ENCODE data around the gene OR52E4.

Gene OR52E4

DNA sequence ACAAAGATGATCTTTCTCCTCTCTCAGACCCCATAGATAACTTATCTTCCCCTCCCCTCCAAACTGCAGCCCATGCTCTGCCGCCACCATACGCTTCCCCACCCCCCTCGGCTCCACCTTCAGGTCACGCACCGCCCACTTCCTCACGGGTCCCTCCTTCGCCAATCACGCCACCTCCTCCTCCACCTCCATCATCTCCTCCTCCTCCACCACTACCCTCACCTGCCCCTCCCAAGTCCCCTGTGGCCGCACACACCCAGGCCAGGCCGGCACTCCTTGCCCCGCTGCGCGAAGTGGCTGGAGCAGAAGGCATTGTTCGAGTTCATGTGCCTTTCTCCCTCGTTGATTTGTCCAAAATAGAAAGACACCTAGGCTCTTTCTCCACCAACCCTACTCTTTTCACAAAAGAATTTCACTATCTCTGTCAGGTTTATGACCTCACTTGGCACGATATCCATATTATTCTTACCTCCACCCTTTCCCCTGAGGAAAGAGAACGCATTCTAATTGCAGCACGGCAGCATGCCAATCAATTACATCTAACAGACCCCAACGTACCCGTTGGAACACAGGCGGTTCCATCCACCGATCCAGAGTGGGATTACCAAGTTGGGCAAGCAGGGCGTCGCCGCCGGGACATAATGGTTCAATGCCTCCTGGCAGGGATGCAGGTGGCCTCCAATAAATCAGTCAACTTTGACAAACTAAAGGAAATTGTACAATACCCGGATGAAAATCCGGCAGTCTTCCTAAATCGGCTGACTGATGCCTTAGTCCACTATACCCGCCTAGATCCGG, 49.3 kb downstream of the OR52E4 start:
- DNase-seq = no peak

DNA sequence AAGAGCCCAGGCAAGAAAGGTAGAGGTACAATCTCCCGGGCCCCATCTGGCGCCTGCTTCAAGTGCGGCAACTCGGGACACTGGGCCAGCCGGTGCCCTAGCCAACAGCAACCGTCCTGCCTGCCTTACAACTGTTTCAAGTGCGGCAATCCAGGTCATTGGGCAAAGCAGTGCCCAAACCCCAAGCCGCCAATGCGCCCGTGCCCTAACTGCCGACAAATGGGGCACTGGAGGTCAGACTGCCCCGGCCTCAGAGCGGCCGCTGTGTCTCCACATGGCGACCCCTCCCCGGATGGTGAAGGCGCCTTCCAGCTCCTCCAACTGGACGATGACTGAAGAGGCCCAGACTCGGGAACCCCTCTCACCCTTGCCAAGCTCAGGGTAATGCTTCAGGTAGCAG, 50.2 kb downstream of the OR52E4 start:
- DNase-seq = no peak

DNA sequence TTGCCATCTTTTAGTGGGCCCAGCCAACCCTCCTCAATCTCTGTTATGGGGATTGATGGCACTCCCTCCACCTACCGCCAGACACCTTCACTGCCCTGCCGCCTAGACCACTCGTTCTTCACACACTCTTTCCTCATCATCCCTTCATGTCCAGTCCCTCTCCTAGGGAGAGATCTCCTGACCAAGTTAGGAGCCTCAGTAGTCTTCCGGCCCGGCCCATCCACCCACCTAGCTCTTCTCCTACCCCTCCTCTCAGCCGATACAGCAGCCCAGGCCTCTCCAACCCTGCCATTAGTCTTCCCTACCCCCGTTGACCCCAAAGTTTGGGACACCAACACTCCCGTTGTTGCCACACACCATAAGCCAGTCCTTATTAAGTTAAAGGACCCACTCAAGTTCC, 50.6 kb downstream of the OR52E4 start:
- no peak for DNase-seq

DNA sequence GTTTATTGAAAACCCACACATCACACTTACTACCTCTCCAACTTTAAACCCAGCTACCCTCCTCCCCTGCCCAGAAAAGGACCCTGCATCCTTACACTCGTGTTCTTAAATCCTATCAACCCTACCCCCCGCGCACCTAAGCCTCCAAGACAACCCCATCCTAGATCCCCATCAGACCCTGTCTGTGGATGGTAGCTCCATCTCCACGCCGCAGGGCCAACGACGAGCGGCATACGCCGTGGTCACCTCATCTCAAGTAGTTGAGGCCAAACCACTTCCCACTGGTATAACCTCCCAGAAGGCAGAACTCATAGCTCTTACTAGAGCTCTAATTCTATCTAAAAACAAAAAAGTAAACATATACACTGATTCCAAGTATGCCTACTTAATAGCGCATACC, 52.2 kb downstream of the OR52E4 start:
- no peak for DNase-seq

DNA sequence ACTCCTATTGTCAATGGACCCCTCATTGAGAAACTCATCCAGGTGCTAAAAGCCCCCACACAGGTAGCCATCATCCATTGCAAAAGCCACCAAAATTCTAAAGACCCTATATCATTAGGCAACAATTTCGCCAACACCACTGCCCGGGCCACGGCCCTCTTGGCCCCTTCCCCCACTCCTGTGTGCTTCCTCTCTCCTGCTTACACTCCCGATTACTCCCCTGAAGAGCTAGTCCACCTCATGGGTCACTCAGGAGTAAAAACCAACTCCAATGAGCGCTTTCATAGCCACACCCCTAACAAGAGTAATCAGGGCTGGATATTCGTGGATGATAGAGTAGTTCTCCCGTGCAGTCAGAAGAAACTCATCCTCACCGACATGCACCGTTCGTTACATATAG, 52.7 kb downstream of the OR52E4 start:
- no peak for DNase-seq
